HepG2 (cell line): Measurements from ENCODE around the gene LRTM2. TPM values are rescaled to one million over a fixed set of nuclear protein-coding genes. Genes with fewer than 3 reads are reported as not detected.

ENCODE experiments used
- CBFB ChIP-seq: sonication (generic); formaldehyde crosslinking; IDR thresholded peaks from 2 replicates; pipeline ENCODE4 v1.4.0; 2020; ENCODE audit warnings: missing genetic modification reagents
- HDAC1 ChIP-seq: sonication (generic); formaldehyde crosslinking; IDR thresholded peaks from 2 replicates; pipeline ENCODE4 v1.5.1; 2020; ENCODE audit warnings: mild to moderate bottlenecking, missing genetic modification reagents
- HNRNPK ChIP-seq: fragments of 200-400 bp; formaldehyde crosslinking; IDR thresholded peaks from 2 replicates; pipeline ENCODE4 v1.6.1; 2018; ENCODE audit warnings: low read length, low read depth, moderate library complexity, mild to moderate bottlenecking; ENCODE audit not compliant: poor library complexity, severe bottlenecking
- JARID2 ChIP-seq: sonication (generic); formaldehyde crosslinking; IDR thresholded peaks from 2 replicates; pipeline ENCODE4 v1.8.1; 2023; ENCODE audit warnings: missing genetic modification reagents, inconsistent platforms; ENCODE audit not compliant: insufficient replicate concordance
- MXD4 ChIP-seq: IDR thresholded peaks from 2 replicates; pipeline ENCODE4 v1.6.1; 2016; ENCODE audit warnings: mild to moderate bottlenecking, missing biosample characterization, missing genetic modification reagents
- PCBP1 ChIP-seq: fragments of 200-400 bp; formaldehyde crosslinking; IDR thresholded peaks from 2 replicates; pipeline ENCODE4 v1.6.1; 2017; ENCODE audit warnings: mild to moderate bottlenecking, low read depth, low read length, borderline replicate concordance
- POLR2AphosphoS5 ChIP-seq: IDR thresholded peaks from 2 replicates; pipeline ENCODE4 v1.6.1; 2012; ENCODE audit warnings: low read depth, low read length
- ZFP36 ChIP-seq: fragments of 150-350 bp; IDR thresholded peaks from 2 replicates; pipeline ENCODE4 v1.6.1; 2018; ENCODE audit warnings: borderline replicate concordance, low read length, low read depth; ENCODE audit not compliant: partially characterized antibody
- polyA plus RNA-seq, 8 experiments: library from polyadenylated mRNA; depleted of rRNA in 3 of 8; stranded (reverse) in 7 of 8; unstranded in 1 of 8; fragments of >200 nt; fragmentation: Illumina TruSeq in 4 of 8; extraction: Trizol in 4 of 8; gene quantifications; 2 replicates each; pipeline versions ENCODE4 v1.2.1 to v1.2.3, GENCODE V29; 2011 to 2016; ENCODE audit warnings: low read depth in 4 of 8, missing spikeins in 1 of 8, mixed read lengths in 1 of 8; ENCODE audit not compliant: insufficient read depth in 1 of 8
- total RNA-seq, 5 experiments: library from RNA; depleted of rRNA; stranded (reverse); fragments of >200 nt; fragmentation: Illumina TruSeq; extraction: Trizol; gene quantifications; 2 replicates each; pipeline ENCODE4 v1.2.3, GENCODE V29; 2016; ENCODE audit warnings: low read depth in 1 of 5
- TF ChIP-seq, protein P1 (sequence below), 2 experiments: sonication (generic) in 1 of 2; formaldehyde crosslinking in 1 of 2; IDR thresholded peaks; 2 replicates each; pipeline versions ENCODE4 v1.6.1 to v1.9.0; 2014 to 2022; ENCODE audit warnings: antibody characterized with exemption in 1 of 2, borderline replicate concordance in 1 of 2, inconsistent platforms in 1 of 2, low read depth in 1 of 2, missing genetic modification reagents in 1 of 2
- TF ChIP-seq, protein P2 (sequence below): sonication (generic); formaldehyde crosslinking; IDR thresholded peaks from 2 replicates; pipeline ENCODE4 v1.4.0; 2020; ENCODE audit warnings: mild to moderate bottlenecking, missing genetic modification reagents
- TF ChIP-seq, protein P3 (sequence below): sonication (generic); formaldehyde crosslinking; IDR thresholded peaks from one replicate; pipeline ENCODE4 v1.5.1; 2020; ENCODE audit warnings: mild to moderate bottlenecking, missing genetic modification reagents; ENCODE audit errors: not compliant biosample characterization

The LRTM2 gene
- total and polyA plus RNA-seq, 2 of the 13 experiments (the other 11 are each of a cell fraction or from before 2014, with no cell fraction given) = 0.09 TPM; not detected in 1

DNA sequence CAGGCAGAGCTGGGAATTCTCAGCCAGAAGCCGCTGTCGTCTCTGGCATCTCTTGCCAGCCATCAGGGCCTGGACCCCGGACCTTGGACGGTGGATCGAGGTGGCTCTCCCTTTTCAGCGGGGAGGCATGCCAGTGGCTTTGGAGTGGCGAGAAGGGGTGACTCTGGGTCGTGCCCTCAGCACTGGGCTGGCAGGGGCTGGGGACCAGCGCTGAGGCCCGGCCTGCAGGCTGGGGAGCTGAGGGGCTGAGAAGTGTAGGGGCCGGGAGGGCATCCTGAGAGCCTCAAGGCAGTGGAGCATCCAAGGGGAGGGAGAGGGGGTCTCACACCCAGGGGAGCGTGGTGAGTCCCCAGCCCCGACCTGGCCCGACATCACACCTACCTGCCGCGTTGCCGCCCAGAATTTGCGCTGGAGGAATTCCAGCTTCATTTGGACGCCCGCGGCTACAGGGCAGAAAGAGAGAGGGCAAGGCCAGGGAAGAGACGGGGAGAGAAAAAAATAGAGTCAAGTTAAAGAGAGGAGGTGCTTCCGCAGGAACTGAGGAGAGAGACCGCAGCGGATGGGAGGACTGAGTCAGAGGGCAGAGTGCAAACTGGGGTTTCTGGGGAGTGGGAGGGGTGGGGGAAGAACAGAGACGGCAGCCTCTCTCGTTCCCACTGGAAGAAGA, 9.0 kb upstream of the LRTM2 start (continued):
- TF ChIP-seq CBFB = no peak
- TF ChIP-seq POLR2AphosphoS5 = peak; percentile 51; the same call in 1 of the 2 replicates
- TF ChIP-seq HNRNPK = no peak
- TF ChIP-seq, protein P1, sequence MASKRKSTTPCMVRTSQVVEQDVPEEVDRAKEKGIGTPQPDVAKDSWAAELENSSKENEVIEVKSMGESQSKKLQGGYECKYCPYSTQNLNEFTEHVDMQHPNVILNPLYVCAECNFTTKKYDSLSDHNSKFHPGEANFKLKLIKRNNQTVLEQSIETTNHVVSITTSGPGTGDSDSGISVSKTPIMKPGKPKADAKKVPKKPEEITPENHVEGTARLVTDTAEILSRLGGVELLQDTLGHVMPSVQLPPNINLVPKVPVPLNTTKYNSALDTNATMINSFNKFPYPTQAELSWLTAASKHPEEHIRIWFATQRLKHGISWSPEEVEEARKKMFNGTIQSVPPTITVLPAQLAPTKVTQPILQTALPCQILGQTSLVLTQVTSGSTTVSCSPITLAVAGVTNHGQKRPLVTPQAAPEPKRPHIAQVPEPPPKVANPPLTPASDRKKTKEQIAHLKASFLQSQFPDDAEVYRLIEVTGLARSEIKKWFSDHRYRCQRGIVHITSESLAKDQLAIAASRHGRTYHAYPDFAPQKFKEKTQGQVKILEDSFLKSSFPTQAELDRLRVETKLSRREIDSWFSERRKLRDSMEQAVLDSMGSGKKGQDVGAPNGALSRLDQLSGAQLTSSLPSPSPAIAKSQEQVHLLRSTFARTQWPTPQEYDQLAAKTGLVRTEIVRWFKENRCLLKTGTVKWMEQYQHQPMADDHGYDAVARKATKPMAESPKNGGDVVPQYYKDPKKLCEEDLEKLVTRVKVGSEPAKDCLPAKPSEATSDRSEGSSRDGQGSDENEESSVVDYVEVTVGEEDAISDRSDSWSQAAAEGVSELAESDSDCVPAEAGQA (IDR thresholded peaks at IDR 0.05; ENCODE audit: low read depth) = no peak
- TF ChIP-seq, protein P1 (CRISPR knock-in tag; IDR thresholded peaks at IDR 0.05; ENCODE audit: borderline replicate concordance) = no peak
- TF ChIP-seq JARID2 = no peak
- TF ChIP-seq HDAC1 (CRISPR knock-in tag) = peak; percentile 6; the same call in 1 of the 2 replicates
- no peak for TF ChIP-seq ZFP36
- 0 out of 2 replicates have a peak, but pooled peaks have one; percentile 10 for TF ChIP-seq PCBP1
- TF ChIP-seq MXD4 (CRISPR knock-in tag) = no peak
- TF ChIP-seq, protein P2, sequence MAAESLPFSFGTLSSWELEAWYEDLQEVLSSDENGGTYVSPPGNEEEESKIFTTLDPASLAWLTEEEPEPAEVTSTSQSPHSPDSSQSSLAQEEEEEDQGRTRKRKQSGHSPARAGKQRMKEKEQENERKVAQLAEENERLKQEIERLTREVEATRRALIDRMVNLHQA (CRISPR knock-in tag) = no peak
- TF ChIP-seq, protein P3, sequence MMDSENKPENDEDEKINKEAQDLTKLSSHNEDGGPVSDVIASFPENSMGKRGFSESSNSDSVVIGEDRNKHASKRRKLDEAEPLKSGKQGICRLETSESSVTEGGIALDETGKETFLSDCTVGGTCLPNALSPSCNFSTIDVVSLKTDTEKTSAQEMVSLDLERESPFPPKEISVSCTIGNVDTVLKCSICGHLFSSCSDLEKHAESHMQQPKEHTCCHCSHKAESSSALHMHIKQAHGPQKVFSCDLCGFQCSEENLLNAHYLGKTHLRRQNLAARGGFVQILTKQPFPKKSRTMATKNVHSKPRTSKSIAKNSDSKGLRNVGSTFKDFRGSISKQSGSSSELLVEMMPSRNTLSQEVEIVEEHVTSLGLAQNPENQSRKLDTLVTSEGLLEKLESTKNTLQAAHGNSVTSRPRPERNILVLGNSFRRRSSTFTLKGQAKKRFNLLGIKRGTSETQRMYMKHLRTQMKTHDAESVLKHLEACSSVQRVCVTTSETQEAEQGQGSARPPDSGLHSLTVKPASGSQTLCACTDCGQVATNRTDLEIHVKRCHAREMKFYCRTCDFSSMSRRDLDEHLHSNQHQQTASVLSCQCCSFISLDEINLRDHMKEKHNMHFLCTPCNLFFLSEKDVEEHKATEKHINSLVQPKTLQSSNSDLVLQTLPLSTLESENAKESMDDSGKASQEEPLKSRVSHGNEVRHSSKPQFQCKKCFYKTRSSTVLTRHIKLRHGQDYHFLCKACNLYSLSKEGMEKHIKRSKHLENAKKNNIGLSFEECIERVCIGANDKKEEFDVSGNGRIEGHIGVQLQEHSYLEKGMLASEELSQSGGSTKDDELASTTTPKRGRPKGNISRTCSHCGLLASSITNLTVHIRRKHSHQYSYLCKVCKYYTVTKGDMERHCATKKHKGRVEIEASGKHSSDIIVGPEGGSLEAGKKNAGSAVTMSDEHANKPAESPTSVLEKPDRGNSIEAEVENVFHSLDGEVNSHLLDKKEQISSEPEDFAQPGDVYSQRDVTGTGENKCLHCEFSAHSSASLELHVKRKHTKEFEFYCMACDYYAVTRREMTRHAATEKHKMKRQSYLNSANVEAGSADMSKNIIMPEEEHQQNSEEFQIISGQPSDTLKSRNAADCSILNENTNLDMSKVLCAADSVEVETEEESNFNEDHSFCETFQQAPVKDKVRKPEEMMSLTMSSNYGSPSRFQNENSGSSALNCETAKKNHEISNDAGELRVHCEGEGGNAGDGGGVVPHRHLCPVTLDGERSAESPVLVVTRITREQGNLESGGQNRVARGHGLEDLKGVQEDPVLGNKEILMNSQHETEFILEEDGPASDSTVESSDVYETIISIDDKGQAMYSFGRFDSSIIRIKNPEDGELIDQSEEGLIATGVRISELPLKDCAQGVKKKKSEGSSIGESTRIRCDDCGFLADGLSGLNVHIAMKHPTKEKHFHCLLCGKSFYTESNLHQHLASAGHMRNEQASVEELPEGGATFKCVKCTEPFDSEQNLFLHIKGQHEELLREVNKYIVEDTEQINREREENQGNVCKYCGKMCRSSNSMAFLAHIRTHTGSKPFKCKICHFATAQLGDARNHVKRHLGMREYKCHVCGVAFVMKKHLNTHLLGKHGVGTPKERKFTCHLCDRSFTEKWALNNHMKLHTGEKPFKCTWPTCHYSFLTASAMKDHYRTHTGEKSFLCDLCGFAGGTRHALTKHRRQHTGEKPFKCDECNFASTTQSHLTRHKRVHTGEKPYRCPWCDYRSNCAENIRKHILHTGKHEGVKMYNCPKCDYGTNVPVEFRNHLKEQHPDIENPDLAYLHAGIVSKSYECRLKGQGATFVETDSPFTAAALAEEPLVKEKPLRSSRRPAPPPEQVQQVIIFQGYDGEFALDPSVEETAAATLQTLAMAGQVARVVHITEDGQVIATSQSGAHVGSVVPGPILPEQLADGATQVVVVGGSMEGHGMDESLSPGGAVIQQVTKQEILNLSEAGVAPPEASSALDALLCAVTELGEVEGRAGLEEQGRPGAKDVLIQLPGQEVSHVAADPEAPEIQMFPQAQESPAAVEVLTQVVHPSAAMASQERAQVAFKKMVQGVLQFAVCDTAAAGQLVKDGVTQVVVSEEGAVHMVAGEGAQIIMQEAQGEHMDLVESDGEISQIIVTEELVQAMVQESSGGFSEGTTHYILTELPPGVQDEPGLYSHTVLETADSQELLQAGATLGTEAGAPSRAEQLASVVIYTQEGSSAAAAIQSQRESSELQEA (CRISPR knock-in tag) = no peak
